Large intestine (tissue), 12 donors: ENCODE measurements around the gene DHFR2. TPM values are rescaled to one million over a fixed set of nuclear protein-coding genes. Genes with fewer than 3 reads are reported as not detected.
A peak's percentile ranks its signal among the peaks of the same experiment; 100 is the strongest.
"Not testable (repeated sequence)": the region's sequence is repeated elsewhere in the genome, so short reads cannot be mapped to it uniquely, and the experiment has no call there.

Source experiments
- DNase-seq, 2 donors: peaks; one replicate each; pipeline versions ENCODE4 v3.0.0 to v3.0.0-alpha.2; 2013
- H3K27ac ChIP-seq: one replicate; pipeline ENCODE4 v1.5.1; 2013; ENCODE audit warnings: low read length
- H3K27me3 ChIP-seq: 2 replicates; pipeline ENCODE4 v1.6.1; 2013; ENCODE audit warnings: low read length; ENCODE audit not compliant: control insufficient read depth, insufficient read depth
- H3K36me3 ChIP-seq: 2 replicates; pipeline ENCODE4 v1.6.1; 2013; ENCODE audit warnings: low read length; ENCODE audit not compliant: control insufficient read depth, insufficient read depth
- H3K4me1 ChIP-seq: one replicate; pipeline ENCODE4 v1.6.1; 2013; ENCODE audit warnings: low read length; ENCODE audit not compliant: control insufficient read depth, insufficient read depth
- H3K4me3 ChIP-seq: one replicate; pipeline ENCODE4 v1.5.1; 2013; ENCODE audit warnings: low read length
- H3K9me3 ChIP-seq: one replicate; pipeline ENCODE4 v1.6.1; 2013; ENCODE audit warnings: mild to moderate bottlenecking, low read depth, low read length, moderate library complexity; ENCODE audit not compliant: control insufficient read depth
- WGBS: methylation state at CpG from one replicate; pipeline ENCODE4 v1.1.5; 2013; ENCODE audit warnings: low lambda C conversion rate; ENCODE audit not compliant: insufficient coverage; 5-methylcytosine and 5-hydroxymethylcytosine counted together
- long read RNA-seq, 11 donors: transcript quantifications; one replicate each; lab custom pipeline, GENCODE V29; 2026
- polyA plus RNA-seq: library from polyadenylated mRNA; unstranded; fragments of 120-200 nt; gene quantifications from one replicate; pipeline ENCODE4 v1.2.1, GENCODE V29; 2013

The DHFR2 gene
- polyA plus RNA-seq = 5.6 TPM
- long read RNA-seq, donor 1 = 0 reads
- long read RNA-seq, donor 2, partial matches to known transcripts = 0 of 3 reads
- long read RNA-seq, donor 2, other reads (novel, unspliced or antisense) = 0 of 3 reads
- long read RNA-seq, donor 3 = 0 reads
- long read RNA-seq, donor 4, partial matches to known transcripts = 0 of 1 reads
- long read RNA-seq, donor 4, other reads (novel, unspliced or antisense) = 0 of 1 reads
- long read RNA-seq, donor 5, full-length matches to known transcripts = 3 of 3 reads
- long read RNA-seq, donor 5, partial matches to known transcripts = 0 of 3 reads
- long read RNA-seq, donor 5, other reads (novel, unspliced or antisense) = 0 of 3 reads
- long read RNA-seq, donor 6, full-length matches to known transcripts = 3 of 3 reads
- long read RNA-seq, donor 6, partial matches to known transcripts = 0 of 3 reads
- long read RNA-seq, donor 6, other reads (novel, unspliced or antisense) = 0 of 3 reads
- long read RNA-seq, donor 7, full-length matches to known transcripts = 2 of 2 reads
- long read RNA-seq, donor 7, partial matches to known transcripts = 0 of 2 reads
- long read RNA-seq, donor 7, other reads (novel, unspliced or antisense) = 0 of 2 reads
- long read RNA-seq, donor 8, full-length matches to known transcripts = 3 of 3 reads
- long read RNA-seq, donor 8, partial matches to known transcripts = 0 of 3 reads
- long read RNA-seq, donor 8, other reads (novel, unspliced or antisense) = 0 of 3 reads
- long read RNA-seq, donor 9, partial matches to known transcripts = 0 of 2 reads
- long read RNA-seq, donor 9, other reads (novel, unspliced or antisense) = 0 of 2 reads
- long read RNA-seq, donor 10, partial matches to known transcripts = 0 of 1 reads
- long read RNA-seq, donor 10, other reads (novel, unspliced or antisense) = 0 of 1 reads
- long read RNA-seq, donor 11, transcript DHFR2-201 (2 exons, 3,927 nt) = major isoform, 5 of 5 reads
- long read RNA-seq, donor 11, partial matches to known transcripts = 0 of 5 reads
- long read RNA-seq, donor 11, other reads (novel, unspliced or antisense) = 0 of 5 reads

- H3K36me3 ChIP-seq = peaks cover 13% of the 10 kb centered on the region
- H3K9me3 ChIP-seq = no peaks in the 10 kb centered on the region
- peaks cover 6% of the 10 kb centered on the region for H3K4me1 ChIP-seq
- no peaks in the 10 kb centered on the region for H3K27me3 ChIP-seq
- H3K4me3 ChIP-seq = peak within 1 kb of the TSS; percentile 66
- WGBS = 29% methylated on average over 1 of the region's 52 CpGs
- DNase-seq = peak; percentile 93 to 97
- H3K27ac ChIP-seq = peak within 1 kb of the TSS; percentile 96
Measured at GRCh38 chr3:94062513-94063404, at the start of gene DHFR2, which contains the start of gene NSUN3. Gene DHFR2, minus strand, starts transcription at chr3:94062916. Its CDS starts 1,405 bp downstream, at chr3:94061511. Gene NSUN3, plus strand, starts transcription at chr3:94063061. Its CDS starts 66 bp downstream, at chr3:94063127.

- DNase-seq = no peak
- H3K4me3 ChIP-seq = no peak overlapping the region
- no peaks in the 10 kb centered on the region for H3K9me3 ChIP-seq
- H3K27ac ChIP-seq = no peak overlapping the region
- no peaks in the 10 kb centered on the region for H3K27me3 ChIP-seq
- H3K36me3 ChIP-seq = peaks cover 16% of the 10 kb centered on the region
- no peaks in the 10 kb centered on the region for H3K4me1 ChIP-seq
Measured at GRCh38 chr3:94110854-94111253, 48.1 kb upstream of the DHFR2 start.

- not testable (repeated sequence) for H3K27me3 ChIP-seq, H3K9me3 ChIP-seq, H3K4me3 ChIP-seq, H3K27ac ChIP-seq, DNase-seq, H3K4me1 ChIP-seq
- H3K36me3 ChIP-seq = peaks cover 16% of the 10 kb centered on the region
Measured at GRCh38 chr3:94110232-94110631, 47.5 kb upstream of the DHFR2 start.

- Histone ChIP-seq H3K9me3 (no peaks in the 10 kb centered on the region), H3K4me1 (no peaks in the 10 kb centered on the region), H3K27me3 (no peaks in the 10 kb centered on the region), H3K4me3 (no peak overlapping the region), H3K27ac (no peak overlapping the region), H3K36me3 (peaks cover 17% of the 10 kb centered on the region)
- DNase-seq = no peak
- WGBS = 68% methylated on average over 4 of the region's 5 CpGs
Measured at GRCh38 chr3:94106268-94106667, 43.6 kb upstream of the DHFR2 start.

GRCh38 chr3:94101860-94102259, 39.1 kb upstream of the DHFR2 start:
- 74% methylated on average over 2 of the region's 4 CpGs for WGBS
- no peaks in the 10 kb centered on the region for H3K27me3 ChIP-seq
- no peak for DNase-seq
- no peak overlapping the region for H3K27ac ChIP-seq
- peaks cover 30% of the 10 kb centered on the region for H3K36me3 ChIP-seq
- H3K4me1 ChIP-seq = no peaks in the 10 kb centered on the region
- no peaks in the 10 kb centered on the region for H3K9me3 ChIP-seq
- no peak overlapping the region for H3K4me3 ChIP-seq

DNA sequence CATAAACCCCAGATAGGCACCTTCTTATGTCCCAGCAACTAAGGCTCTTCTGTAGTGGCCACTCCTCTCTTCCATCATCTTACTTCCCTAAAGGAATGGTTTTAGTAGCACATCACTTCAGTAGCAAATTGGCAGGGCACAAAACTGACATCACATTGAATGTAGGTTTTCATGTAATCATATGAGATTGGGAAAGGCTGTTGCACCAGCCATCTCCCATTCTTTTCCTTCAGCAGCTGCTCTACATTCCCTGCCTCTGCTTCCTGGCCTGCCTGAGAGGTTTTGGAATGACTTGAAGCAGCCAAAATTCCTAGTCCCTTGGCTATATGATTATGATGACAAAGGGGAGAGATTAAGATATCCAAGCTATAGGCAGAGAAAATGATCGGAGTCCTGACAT, 36.6 kb upstream of the DHFR2 start:
- DNase-seq = no peak
- 67% methylated on average over 1 of the region's 1 CpG for WGBS
- H3K4me1 ChIP-seq = no peaks in the 10 kb centered on the region
- H3K9me3 ChIP-seq = no peaks in the 10 kb centered on the region
- no peak overlapping the region for H3K4me3 ChIP-seq
- H3K36me3 ChIP-seq = peaks cover 39% of the 10 kb centered on the region
- no peaks in the 10 kb centered on the region for H3K27me3 ChIP-seq
- H3K27ac ChIP-seq = no peak overlapping the region

DNA sequence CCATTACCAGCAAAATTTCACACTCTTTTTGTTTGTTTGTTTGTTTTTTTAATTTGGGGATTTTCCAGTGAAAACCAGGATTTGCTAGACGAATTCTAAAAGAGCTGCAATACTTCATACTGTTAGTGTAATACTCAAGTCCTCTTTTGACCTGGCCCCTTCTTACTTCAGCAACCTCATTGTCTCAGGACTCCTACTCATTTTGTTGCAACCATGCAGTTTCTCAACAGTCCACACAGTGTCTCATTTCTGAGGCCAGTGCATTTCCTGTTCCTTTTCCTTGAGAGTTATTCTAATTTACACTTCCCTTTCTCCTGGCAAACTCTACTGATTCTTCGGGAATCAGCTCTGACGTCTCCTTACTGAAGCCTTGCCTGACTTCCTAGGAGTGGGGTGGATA, 35.7 kb upstream of the DHFR2 start:
- no peak overlapping the region for H3K27ac ChIP-seq
- H3K36me3 ChIP-seq = peaks cover 39% of the 10 kb centered on the region
- WGBS = 100% methylated on average over 1 of the region's 3 CpGs
- no peaks in the 10 kb centered on the region for H3K27me3 ChIP-seq
- no peak overlapping the region for H3K4me3 ChIP-seq
- no peaks in the 10 kb centered on the region for H3K9me3 ChIP-seq
- DNase-seq = no peak
- no peaks in the 10 kb centered on the region for H3K4me1 ChIP-seq

DNA sequence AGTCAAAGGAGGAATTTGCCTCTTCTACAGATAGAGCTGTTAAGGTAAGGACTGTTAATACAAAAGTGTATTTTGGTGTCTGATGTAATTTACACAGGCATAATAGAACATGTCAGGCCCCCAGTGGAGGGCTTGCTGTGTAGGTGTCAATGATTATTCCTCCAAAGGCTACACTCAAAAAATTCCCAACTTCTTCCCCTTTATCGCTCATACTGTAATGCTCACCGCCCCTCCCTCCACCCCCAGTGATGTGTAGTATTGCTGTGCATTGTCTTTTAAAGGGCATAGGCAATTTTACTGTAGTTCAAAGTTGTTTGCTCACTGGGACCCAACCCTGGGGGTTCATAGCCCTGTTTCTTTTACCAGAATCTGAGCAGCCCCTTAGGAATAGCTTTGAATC, 32.4 kb upstream of the DHFR2 start:
- no peak overlapping the region for H3K27ac ChIP-seq
- no peaks in the 10 kb centered on the region for H3K4me1 ChIP-seq
- no peak for DNase-seq
- 100% methylated on average over 1 of the region's 2 CpGs for WGBS
- H3K4me3 ChIP-seq = no peak overlapping the region
- peaks cover 35% of the 10 kb centered on the region for H3K36me3 ChIP-seq
- no peaks in the 10 kb centered on the region for H3K9me3 ChIP-seq
- H3K27me3 ChIP-seq = no peaks in the 10 kb centered on the region

DNA sequence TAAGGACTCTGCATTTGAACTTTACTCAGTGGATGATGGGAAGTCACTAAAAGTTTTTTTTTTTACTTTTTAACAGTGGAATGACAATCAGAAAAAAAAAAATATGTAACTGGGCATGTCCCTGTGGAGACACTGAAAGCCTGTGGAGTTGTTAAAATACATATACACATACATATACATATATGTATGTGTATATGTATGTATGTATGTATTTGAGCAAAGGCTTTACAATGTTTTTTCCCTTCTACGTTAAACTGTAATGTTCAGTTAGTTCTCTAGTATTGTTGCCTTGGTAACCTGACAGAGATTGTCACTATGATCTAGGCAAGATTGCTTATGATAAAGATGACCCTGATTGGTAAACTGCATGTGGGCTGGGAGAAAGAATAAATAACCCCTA, 30.4 kb upstream of the DHFR2 start:
- no peak for DNase-seq
- no peak overlapping the region for H3K27ac ChIP-seq
- no peak overlapping the region for H3K4me3 ChIP-seq
- no peaks in the 10 kb centered on the region for H3K4me1 ChIP-seq
- no CpG with 5 or more reads among the region's 1 CpG for WGBS
- no peaks in the 10 kb centered on the region for H3K9me3 ChIP-seq
- H3K27me3 ChIP-seq = no peaks in the 10 kb centered on the region
- H3K36me3 ChIP-seq = peaks cover 31% of the 10 kb centered on the region

DNA sequence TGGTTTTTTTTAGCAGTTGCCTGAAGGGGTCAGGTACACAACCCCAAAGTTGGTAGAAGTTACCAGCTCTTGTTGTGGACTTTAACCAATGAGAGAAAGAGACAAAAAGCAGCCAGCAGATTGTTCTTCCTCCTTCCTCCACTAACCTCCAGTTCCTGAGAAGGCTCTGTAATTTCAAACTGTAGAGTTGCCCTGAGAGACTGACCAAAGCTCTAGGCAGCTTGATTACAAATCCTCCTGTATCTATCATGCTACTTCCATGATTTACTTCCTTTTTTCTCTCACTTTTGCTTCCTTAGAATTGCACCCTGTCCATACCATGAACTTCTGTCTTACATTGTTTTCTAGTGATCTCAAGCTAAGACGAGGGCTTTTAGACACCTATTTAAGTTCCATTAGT, 29.4 kb upstream of the DHFR2 start:
- WGBS = 100% methylated on average over 1 of the region's 1 CpG
- Histone ChIP-seq H3K27ac (no peak overlapping the region), H3K4me1 (no peaks in the 10 kb centered on the region), H3K9me3 (no peaks in the 10 kb centered on the region), H3K36me3 (peaks cover 23% of the 10 kb centered on the region), H3K4me3 (no peak overlapping the region), H3K27me3 (no peaks in the 10 kb centered on the region)
- no peak for DNase-seq
